Spleen (tissue), 11 donors: ENCODE measurements around the gene RPTOR. TPM values are rescaled to one million over a fixed set of nuclear protein-coding genes. Genes with fewer than 3 reads are reported as not detected.

Experiments used
- DNase-seq: peaks from one replicate; pipeline ENCODE4 v3.0.0-alpha.2; 2020
- H3K27ac ChIP-seq, 8 donors: fragments of 200-600 bp; sonication (generic) in 7 of 8; 1 replicate in 4 of 8; 2 replicates in 4 of 8; pipeline versions ENCODE4 v1.5.0 to v1.8.0; 2016 to 2021; ENCODE audit warnings: inconsistent platforms in 4 of 8, mild to moderate bottlenecking in 4 of 8, moderate library complexity in 1 of 8
- H3K27me3 ChIP-seq, 7 donors: fragments of 200-600 bp; sonication (generic) in 6 of 7; replicated peaks in 1 of 7; 1 replicate in 4 of 7; 2 replicates in 3 of 7; pipeline versions ENCODE4 v1.5.0 to v1.8.0; 2016 to 2021; ENCODE audit warnings: inconsistent platforms in 3 of 7, mild to moderate bottlenecking in 1 of 7
- H3K36me3 ChIP-seq, 6 donors: fragments of 200-600 bp; sonication (generic) in 5 of 6; 1 replicate in 4 of 6; 2 replicates in 2 of 6; pipeline versions ENCODE4 v1.5.0 to v1.8.0; 2016 to 2021; ENCODE audit warnings: inconsistent platforms in 2 of 6
- H3K4me1 ChIP-seq, 6 donors: fragments of 200-600 bp; sonication (generic) in 5 of 6; 1 replicate in 3 of 6; 2 replicates in 3 of 6; pipeline versions ENCODE4 v1.5.0 to v1.8.0; 2016 to 2021; ENCODE audit warnings: inconsistent platforms in 3 of 6
- H3K4me3 ChIP-seq, 8 donors: fragments of 200-600 bp; sonication (generic) in 7 of 8; 1 replicate in 4 of 8; 2 replicates in 4 of 8; pipeline versions ENCODE4 v1.5.0 to v1.8.0; 2016 to 2021; ENCODE audit warnings: inconsistent platforms in 4 of 8, mild to moderate bottlenecking in 4 of 8, moderate library complexity in 2 of 8
- H3K9me3 ChIP-seq, 8 donors: fragments of 200-600 bp; sonication (generic) in 7 of 8; 1 replicate in 4 of 8; 2 replicates in 4 of 8; pipeline versions ENCODE4 v1.5.0 to v1.8.0; 2016 to 2021; ENCODE audit warnings: inconsistent platforms in 4 of 8
- CTCF ChIP-seq, 11 experiments: fragments of 200-600 bp in 7 of 11; fragments of 450-650 bp in 4 of 11; sonication (generic) in 4 of 11; IDR thresholded peaks in 8 of 11; conservative IDR thresholded peaks in 3 of 11; 1 replicate in 7 of 11; 2 replicates in 4 of 11; pipeline versions ENCODE4 v1.4.0 to v1.8.0; 2016 to 2021; ENCODE audit warnings: antibody characterized with exemption in 11 of 11, inconsistent platforms in 4 of 11, mild to moderate bottlenecking in 1 of 11
- POLR2A ChIP-seq, 3 donors: fragments of 450-650 bp; IDR thresholded peaks; one replicate each; pipeline ENCODE4 v1.5.1; 2017; ENCODE audit warnings: antibody characterized with exemption in 3 of 3, mild to moderate bottlenecking in 1 of 3
- POLR2AphosphoS5 ChIP-seq, 3 donors: sonication (generic); formaldehyde crosslinking; IDR thresholded peaks; one replicate each; pipeline ENCODE4 v1.5.1; 2017; ENCODE audit warnings: antibody characterized with exemption in 3 of 3
- WGBS, 5 donors: extraction: QIAGEN DNeasy Blood & Tissue Kit in 3 of 5; methylation state at CpG; one replicate each; pipeline versions ENCODE4 v1.1.5 to v1.1.7; 2013 to 2018; 5-methylcytosine and 5-hydroxymethylcytosine counted together
- intact Hi-C: fragments of 100-400 bp; cut with DNase I; formaldehyde crosslinking; loops from one replicate; pipeline ENCODE4 v1.15.0; 2023; ENCODE audit warnings: low total_unique reads
- polyA plus RNA-seq, 3 donors: library from polyadenylated mRNA; stranded (reverse); fragments of 200-250 nt; gene quantifications; one replicate each; pipeline ENCODE4 v1.2.1, GENCODE V29; 2013
- total RNA-seq, 7 donors: library from RNA; depleted of rRNA in 3 of 7; stranded (reverse); fragments of >200 nt in 3 of 7; fragmentation: NEBNext Ultra II Directional in 4 of 7; extraction: Animal tissue kit (Norgen Biotek cat#: 25700) in 4 of 7; gene quantifications; one replicate each; pipeline versions ENCODE4 v1.1.0 to v1.2.1, GENCODE V29; 2016 to 2021
- donor health status: healthy with polysubstance abuse.
- donor health status: DM: no; HTN: no; CAD: no; lungs with moderate emphysema.
- donor health status: DM: no; HTN: no; CAD: no.
- donor health status: Bipolar disorder and iron deficiency.
- donor health status: healthy.
- donor health status: DM: no; HTN: no; CAD: no.
- donor health status: DM: yes; HTN: yes; CAD: no.

The RPTOR gene
- total and polyA plus RNA-seq, 10 donors = 3.1 to 61.2 (median 40.7) TPM

DNA sequence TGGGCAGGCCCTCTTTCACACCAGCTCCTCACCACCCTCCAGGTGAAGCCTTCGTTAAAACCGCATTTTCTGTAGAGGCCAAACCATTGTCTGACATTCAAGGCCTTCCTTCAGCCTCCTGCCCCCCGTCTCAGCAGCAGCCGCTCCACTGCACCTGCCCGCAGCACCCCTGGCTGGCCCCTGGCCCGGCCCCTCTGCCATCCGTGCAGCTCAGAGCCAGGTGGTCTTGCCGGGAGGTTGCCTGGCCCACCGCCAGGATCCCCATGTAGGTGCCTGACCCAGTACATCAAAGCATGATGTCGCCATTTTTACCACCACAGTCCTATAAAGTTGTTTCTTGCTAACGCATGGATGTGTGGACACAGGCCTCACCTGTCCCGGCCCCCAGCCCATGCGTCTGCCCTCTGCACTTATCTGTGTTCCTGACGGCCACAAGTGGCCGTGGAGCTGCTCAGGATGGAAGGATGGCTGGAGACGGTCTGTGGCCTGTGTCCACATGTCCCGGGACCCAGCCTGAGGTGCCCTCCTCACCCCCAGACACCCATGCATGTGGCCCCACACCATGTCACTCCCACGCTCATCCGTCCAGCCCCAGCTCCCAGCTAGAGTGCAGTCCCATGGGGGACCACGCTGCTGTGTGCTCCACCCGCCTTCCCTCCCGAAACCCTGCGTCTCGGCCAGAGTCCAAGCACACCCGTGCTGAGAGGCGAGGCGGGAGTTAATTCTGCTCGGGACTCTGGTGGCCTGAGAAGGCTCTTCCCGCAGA is 357.7 kb downstream of the RPTOR start:
- 92 to 95% (median 94%) methylated on average over 26 to 29 of the region's 29 CpGs for WGBS, 5 donors
- Histone ChIP-seq H3K27ac (no peak overlapping the region), H3K36me3 (peaks cover 0 to 76% (median 13%) of the 10 kb centered on the region in 6 donors), H3K4me3 (no peak overlapping the region), H3K4me1 (peaks cover 0 to 34% (median 23%) of the 10 kb centered on the region in 6 donors), H3K27me3 (no peaks in the 10 kb centered on the region), H3K9me3 (no peaks in the 10 kb centered on the region)
- intact Hi-C loops = no loop called here
- no peak for TF ChIP-seq CTCF (IDR thresholded peaks at IDR 0.05 in 8 of 11, conservative IDR thresholded peaks at IDR 0.05 in 3 of 11)
- TF ChIP-seq POLR2A (IDR thresholded peaks at IDR 0.05) = no peak
- no peak for TF ChIP-seq POLR2AphosphoS5 (IDR thresholded peaks at IDR 0.05)
- DNase-seq = no peak

GRCh38 chr17:80902963-80903611 is 358.4 kb downstream of the RPTOR start:
- Histone ChIP-seq H3K9me3 (no peaks in the 10 kb centered on the region), H3K36me3 (peaks cover 0 to 80% (median 14%) of the 10 kb centered on the region in 6 donors)
- 97 to 98% (median 97%) methylated on average over 26 to 29 of the region's 29 CpGs for WGBS, 5 donors

GRCh38 chr17:80904036-80904753 is 359.6 kb downstream of the RPTOR start:
- intact Hi-C loops = no loop called here
- H3K4me1 ChIP-seq = peaks cover 0 to 29% (median 22%) of the 10 kb centered on the region in 6 donors
- no peaks in the 10 kb centered on the region for H3K27me3 ChIP-seq
- H3K9me3 ChIP-seq = no peaks in the 10 kb centered on the region
- H3K36me3 ChIP-seq = peaks cover 0 to 86% (median 19%) of the 10 kb centered on the region in 6 donors
- no peak for DNase-seq
- no peak for TF ChIP-seq CTCF (IDR thresholded peaks at IDR 0.05 in 8 of 11, conservative IDR thresholded peaks at IDR 0.05 in 3 of 11)
- TF ChIP-seq POLR2AphosphoS5 (IDR thresholded peaks at IDR 0.05) = peak in 1 of 3 donors; percentile 12
- WGBS, 5 donors = 91 to 94% (median 93%) methylated on average over 24 to 30 of the region's 30 CpGs
- no peak overlapping the region for H3K27ac ChIP-seq
- H3K4me3 ChIP-seq = no peak overlapping the region

More at GRCh38 chr17:80902963-80903611, 358.4 kb downstream of the RPTOR start:
- Histone ChIP-seq H3K4me3 (no peak overlapping the region), H3K4me1 (peaks cover 0 to 34% (median 23%) of the 10 kb centered on the region in 6 donors), H3K27me3 (no peaks in the 10 kb centered on the region), H3K27ac (no peak overlapping the region)
- intact Hi-C loops = no loop called here
- no peak for DNase-seq
- TF ChIP-seq POLR2A (IDR thresholded peaks at IDR 0.05) (no peak), POLR2AphosphoS5 (IDR thresholded peaks at IDR 0.05) (no peak), CTCF (IDR thresholded peaks at IDR 0.05 in 8 of 11, conservative IDR thresholded peaks at IDR 0.05 in 3 of 11) (no peak)
